ENCODE data around the gene WDR90.

DNA sequence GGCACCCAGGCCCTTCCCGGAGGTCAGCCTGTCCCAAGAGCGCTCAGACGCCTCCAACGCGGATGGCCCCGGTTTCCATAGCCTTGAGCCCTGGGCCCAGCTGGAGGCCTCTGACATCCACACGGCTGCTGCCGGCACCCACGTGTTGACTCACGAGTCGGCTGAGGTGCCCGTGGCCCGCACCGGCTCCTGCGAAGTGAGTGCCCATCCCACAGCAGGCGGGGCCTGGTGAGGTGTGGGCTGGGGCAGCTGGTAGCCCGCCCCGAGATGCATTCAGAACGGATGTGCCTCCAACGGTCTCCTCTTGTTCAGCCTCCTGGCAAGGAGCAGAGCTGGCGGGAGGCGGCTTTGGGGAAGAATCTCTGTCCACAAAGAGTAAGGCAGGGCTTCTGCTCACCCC lies 2.7 kb downstream of the WDR90 start:
- no peak for TF ChIP-seq EZH2 (IDR thresholded peaks at IDR 0.05)
- TF ChIP-seq, protein P1, sequence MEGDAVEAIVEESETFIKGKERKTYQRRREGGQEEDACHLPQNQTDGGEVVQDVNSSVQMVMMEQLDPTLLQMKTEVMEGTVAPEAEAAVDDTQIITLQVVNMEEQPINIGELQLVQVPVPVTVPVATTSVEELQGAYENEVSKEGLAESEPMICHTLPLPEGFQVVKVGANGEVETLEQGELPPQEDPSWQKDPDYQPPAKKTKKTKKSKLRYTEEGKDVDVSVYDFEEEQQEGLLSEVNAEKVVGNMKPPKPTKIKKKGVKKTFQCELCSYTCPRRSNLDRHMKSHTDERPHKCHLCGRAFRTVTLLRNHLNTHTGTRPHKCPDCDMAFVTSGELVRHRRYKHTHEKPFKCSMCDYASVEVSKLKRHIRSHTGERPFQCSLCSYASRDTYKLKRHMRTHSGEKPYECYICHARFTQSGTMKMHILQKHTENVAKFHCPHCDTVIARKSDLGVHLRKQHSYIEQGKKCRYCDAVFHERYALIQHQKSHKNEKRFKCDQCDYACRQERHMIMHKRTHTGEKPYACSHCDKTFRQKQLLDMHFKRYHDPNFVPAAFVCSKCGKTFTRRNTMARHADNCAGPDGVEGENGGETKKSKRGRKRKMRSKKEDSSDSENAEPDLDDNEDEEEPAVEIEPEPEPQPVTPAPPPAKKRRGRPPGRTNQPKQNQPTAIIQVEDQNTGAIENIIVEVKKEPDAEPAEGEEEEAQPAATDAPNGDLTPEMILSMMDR (IDR thresholded peaks at IDR 0.05) = no peak
